KMS-11 (cell line): ENCODE measurements around the gene SPACA6.

Experiments
- H2AFZ ChIP-seq: fragments of 200-600 bp; sonication (generic); 2 replicates; pipeline ENCODE4 v1.6.1; 2016; ENCODE audit warnings: antibody characterized with exemption, mixed run types, low read depth
- H3K27ac ChIP-seq: fragments of 200-600 bp; sonication (generic); 2 replicates; pipeline ENCODE4 v1.6.1; 2016; ENCODE audit warnings: mild to moderate bottlenecking, mixed run types
- H3K27me3 ChIP-seq: fragments of 200-600 bp; sonication (generic); 2 replicates; pipeline ENCODE4 v1.6.1; 2017; ENCODE audit warnings: mild to moderate bottlenecking, low read depth, mixed run types, moderate library complexity; ENCODE audit not compliant: insufficient read depth
- H3K36me3 ChIP-seq: fragments of 200-600 bp; sonication (generic); 2 replicates; pipeline ENCODE4 v1.6.1; 2017; ENCODE audit warnings: mild to moderate bottlenecking, mixed run types; ENCODE audit not compliant: insufficient read depth
- H3K4me1 ChIP-seq: fragments of 200-600 bp; sonication (generic); 2 replicates; pipeline ENCODE4 v1.6.1; 2016; ENCODE audit warnings: mild to moderate bottlenecking, low read depth, mixed run types; ENCODE audit not compliant: poor library complexity, severe bottlenecking
- H3K4me2 ChIP-seq: fragments of 200-600 bp; sonication (generic); 2 replicates; pipeline ENCODE4 v1.7.0; 2016; ENCODE audit warnings: mild to moderate bottlenecking, mixed run types
- H3K4me3 ChIP-seq: fragments of 200-600 bp; sonication (generic); IDR thresholded peaks from 2 replicates; pipeline ENCODE4 v1.6.1; 2017; ENCODE audit warnings: low read depth, low read length, mixed read lengths; ENCODE audit not compliant: insufficient read depth
- H3K79me2 ChIP-seq: fragments of 200-600 bp; sonication (generic); 2 replicates; pipeline ENCODE4 v1.6.1; 2016; ENCODE audit warnings: low read depth, mixed run types; ENCODE audit not compliant: insufficient read depth
- H3K9ac ChIP-seq: fragments of 200-600 bp; sonication (generic); 2 replicates; pipeline ENCODE4 v1.6.1; 2016; ENCODE audit warnings: mild to moderate bottlenecking, mixed run types
- H4K20me1 ChIP-seq: fragments of 200-600 bp; sonication (generic); 2 replicates; pipeline ENCODE4 v1.6.1; 2016; ENCODE audit warnings: mild to moderate bottlenecking, mixed run types; ENCODE audit not compliant: insufficient read depth
- TF ChIP-seq, protein P1 (sequence below): fragments of 200-600 bp; sonication (generic); conservative IDR thresholded peaks from 2 replicates; pipeline ENCODE4 v1.6.1; 2017; ENCODE audit warnings: low read depth, mild to moderate bottlenecking, antibody characterized with exemption, low read length, moderate library complexity, mixed read lengths

Gene SPACA6

DNA sequence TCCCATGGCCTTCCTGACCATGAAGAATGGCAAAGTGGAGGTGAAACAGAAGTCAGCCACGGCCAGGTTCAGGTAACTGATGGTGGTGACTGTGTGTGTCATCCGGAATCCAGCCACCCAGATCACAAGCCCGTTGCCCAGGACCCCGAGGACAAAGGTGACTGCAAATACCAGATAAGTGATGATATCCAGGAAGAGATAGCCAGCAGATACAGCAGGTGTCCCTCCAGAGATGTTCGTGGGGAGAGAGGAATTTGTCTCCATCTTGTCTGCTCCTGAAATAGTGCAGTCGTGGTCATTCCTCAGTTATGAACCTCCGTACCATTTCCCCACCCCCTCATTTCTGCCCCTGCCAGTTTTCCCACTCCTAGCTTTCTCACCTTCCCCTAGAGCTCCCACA, 53.6 kb downstream of the SPACA6 start:
- Histone ChIP-seq H2AFZ (no peak overlapping the region), H4K20me1 (no peaks in the 10 kb centered on the region), H3K79me2 (no peaks in the 10 kb centered on the region), H3K9ac (no peak overlapping the region), H3K4me2 (no peak overlapping the region), H3K27ac (no peak overlapping the region), H3K36me3 (no peaks in the 10 kb centered on the region), H3K4me1 (no peaks in the 10 kb centered on the region), H3K4me3 (no peak overlapping the region), H3K27me3 (no peaks in the 10 kb centered on the region)
- TF ChIP-seq, protein P1, sequence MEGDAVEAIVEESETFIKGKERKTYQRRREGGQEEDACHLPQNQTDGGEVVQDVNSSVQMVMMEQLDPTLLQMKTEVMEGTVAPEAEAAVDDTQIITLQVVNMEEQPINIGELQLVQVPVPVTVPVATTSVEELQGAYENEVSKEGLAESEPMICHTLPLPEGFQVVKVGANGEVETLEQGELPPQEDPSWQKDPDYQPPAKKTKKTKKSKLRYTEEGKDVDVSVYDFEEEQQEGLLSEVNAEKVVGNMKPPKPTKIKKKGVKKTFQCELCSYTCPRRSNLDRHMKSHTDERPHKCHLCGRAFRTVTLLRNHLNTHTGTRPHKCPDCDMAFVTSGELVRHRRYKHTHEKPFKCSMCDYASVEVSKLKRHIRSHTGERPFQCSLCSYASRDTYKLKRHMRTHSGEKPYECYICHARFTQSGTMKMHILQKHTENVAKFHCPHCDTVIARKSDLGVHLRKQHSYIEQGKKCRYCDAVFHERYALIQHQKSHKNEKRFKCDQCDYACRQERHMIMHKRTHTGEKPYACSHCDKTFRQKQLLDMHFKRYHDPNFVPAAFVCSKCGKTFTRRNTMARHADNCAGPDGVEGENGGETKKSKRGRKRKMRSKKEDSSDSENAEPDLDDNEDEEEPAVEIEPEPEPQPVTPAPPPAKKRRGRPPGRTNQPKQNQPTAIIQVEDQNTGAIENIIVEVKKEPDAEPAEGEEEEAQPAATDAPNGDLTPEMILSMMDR: no peak

DNA sequence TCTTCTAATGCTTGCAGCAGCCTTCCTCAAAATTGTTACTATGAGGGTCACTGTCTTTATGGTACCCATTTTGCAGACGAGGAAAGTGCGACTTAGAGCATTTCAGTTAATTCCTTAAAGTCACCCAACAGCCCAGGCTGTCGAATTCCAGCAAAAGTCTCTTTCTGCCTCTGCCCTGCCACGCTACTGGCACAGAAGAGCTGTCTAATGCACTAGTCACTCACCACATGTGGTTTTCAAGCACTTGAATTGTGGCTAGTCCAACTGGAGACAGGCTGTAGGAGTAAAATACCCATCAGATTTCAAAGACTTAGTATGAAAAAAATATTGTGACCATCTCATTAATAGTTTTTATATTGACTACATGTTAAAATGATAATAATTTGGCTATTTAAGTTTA, 56.8 kb downstream of the SPACA6 start:
- Histone ChIP-seq H3K9ac (no peak overlapping the region), H3K4me3 (no peak overlapping the region), H2AFZ (no peak overlapping the region), H3K4me2 (no peak overlapping the region), H4K20me1 (no peaks in the 10 kb centered on the region), H3K79me2 (no peaks in the 10 kb centered on the region), H3K27ac (no peak overlapping the region), H3K4me1 (no peaks in the 10 kb centered on the region), H3K36me3 (no peaks in the 10 kb centered on the region), H3K27me3 (no peaks in the 10 kb centered on the region)
- TF ChIP-seq, protein P1: no peak

DNA sequence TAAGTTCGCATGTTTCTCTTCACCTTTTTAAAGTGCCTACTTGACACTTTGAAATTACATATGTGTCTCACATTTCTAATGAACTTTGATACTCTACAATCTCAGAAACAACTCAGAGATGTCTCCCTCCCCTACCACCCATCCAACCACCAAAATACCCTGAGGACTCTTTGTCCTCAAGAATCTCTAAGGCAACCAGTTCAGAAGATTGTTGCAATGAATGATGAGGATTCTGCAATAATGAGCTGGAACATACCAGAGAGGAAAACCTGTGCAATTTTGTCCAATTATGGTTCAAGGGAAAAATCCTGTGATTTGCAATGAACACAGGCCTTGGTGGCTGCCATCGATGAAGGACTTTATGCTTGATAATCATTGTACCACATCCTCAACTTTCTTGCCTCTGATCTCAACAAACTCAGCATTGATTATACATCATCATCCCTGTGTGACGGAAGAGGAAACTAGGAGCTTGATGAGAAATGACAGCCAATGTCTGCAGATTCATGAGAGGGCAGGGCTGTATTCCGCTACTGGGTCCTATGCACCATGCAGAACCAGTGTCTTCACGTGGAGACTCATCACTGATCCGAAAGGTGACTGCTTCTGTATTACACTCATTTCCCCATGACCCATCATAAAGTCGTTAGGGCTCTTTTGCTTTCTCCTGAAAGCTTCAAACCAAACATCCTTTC, 57.4 kb downstream of the SPACA6 start:
- no peaks in the 10 kb centered on the region for H3K27me3 ChIP-seq
- no peaks in the 10 kb centered on the region for H3K79me2 ChIP-seq
- H3K36me3 ChIP-seq: no peaks in the 10 kb centered on the region
- H3K9ac ChIP-seq: no peak overlapping the region
- no peaks in the 10 kb centered on the region for H3K4me1 ChIP-seq
- no peak overlapping the region for H3K4me3 ChIP-seq
- no peaks in the 10 kb centered on the region for H4K20me1 ChIP-seq
- H2AFZ ChIP-seq: no peak overlapping the region
- TF ChIP-seq, protein P1: no peak
- no peak overlapping the region for H3K4me2 ChIP-seq
- H3K27ac ChIP-seq: no peak overlapping the region

DNA sequence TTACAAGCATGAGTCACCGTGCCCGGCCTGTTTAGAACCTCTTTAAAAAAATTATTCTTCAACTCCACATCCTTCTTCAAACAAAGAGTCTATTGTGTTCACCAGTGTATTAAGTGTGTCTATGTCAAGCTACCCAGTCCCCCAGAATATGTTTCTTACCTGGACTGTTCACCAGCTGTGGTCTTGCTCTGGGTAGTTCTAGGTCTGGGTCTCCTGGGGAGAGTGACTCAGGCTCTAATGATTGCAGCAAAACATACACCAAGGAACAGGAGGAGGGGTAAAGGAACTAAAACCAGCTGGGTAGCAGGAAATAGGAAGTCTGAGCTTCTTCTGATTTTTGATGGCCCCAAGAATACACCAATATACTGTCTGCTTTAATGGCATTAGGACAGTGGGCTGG, 58.5 kb downstream of the SPACA6 start, which contains the start of gene FPR1:
Gene FPR1, minus strand, starts transcription at position 224 of the 400 bp plus-strand sequence. CDS start 4,884 bp downstream, outside the sequence.
- Histone ChIP-seq H3K4me1 (no peaks in the 10 kb centered on the region), H3K36me3 (no peaks in the 10 kb centered on the region), H3K79me2 (no peaks in the 10 kb centered on the region), H2AFZ (no peak within 1 kb of the TSS), H3K27me3 (no peaks in the 10 kb centered on the region), H3K9ac (no peak within 1 kb of the TSS), H3K4me2 (no peak within 1 kb of the TSS), H3K4me3 (no peak within 1 kb of the TSS), H3K27ac (no peak within 1 kb of the TSS), H4K20me1 (no peaks in the 10 kb centered on the region)
- TF ChIP-seq, protein P1: no peak
